IPS-20b (cell line): ENCODE results near the gene DOC2A.
A peak's percentile ranks its signal among the peaks of the same experiment; 100 is the strongest.

ENCODE experiments used
- H3K27ac ChIP-seq: one replicate; pipeline ENCODE4 v1.5.1; 2013; ENCODE audit warnings: low read length
- H3K27me3 ChIP-seq: 2 replicates; pipeline ENCODE4 v1.6.1; 2013; ENCODE audit warnings: mild to moderate bottlenecking, low read length, inconsistent platforms; ENCODE audit not compliant: insufficient read depth
- H3K36me3 ChIP-seq: 2 replicates; pipeline ENCODE4 v1.6.1; 2013; ENCODE audit warnings: low read depth, mild to moderate bottlenecking, inconsistent platforms, low read length, moderate library complexity; ENCODE audit not compliant: insufficient read depth
- H3K4me1 ChIP-seq: 2 replicates; pipeline ENCODE4 v1.6.1; 2013; ENCODE audit warnings: mild to moderate bottlenecking, control low read depth, inconsistent platforms, low read length, moderate library complexity; ENCODE audit not compliant: insufficient read depth
- H3K4me3 ChIP-seq: 2 replicates; pipeline ENCODE4 v1.5.1; 2013; ENCODE audit warnings: mild to moderate bottlenecking, low read length, inconsistent platforms
- H3K9ac ChIP-seq: 2 replicates; pipeline ENCODE4 v1.6.1; 2013; ENCODE audit warnings: low read depth, mild to moderate bottlenecking, inconsistent platforms, low read length, moderate library complexity
- H3K9me3 ChIP-seq: 2 replicates; pipeline ENCODE4 v1.6.1; 2013; ENCODE audit warnings: mild to moderate bottlenecking, low read depth, low read length, inconsistent platforms; ENCODE audit not compliant: insufficient read depth

Gene DOC2A

GRCh38 chr16:29974291-29975133, 36.3 kb downstream of the DOC2A start:
- Histone ChIP-seq H3K9ac (peak overlapping the region; percentile 92), H3K36me3 (peaks cover 32% of the 10 kb centered on the region)

GRCh38 chr16:29973384-29974246, 37.2 kb downstream of the DOC2A start, which contains the start of gene TAOK2:
Gene TAOK2, plus strand, starts transcription at chr16:29973868. Its CDS starts 3,905 bp downstream, at chr16:29977773.
- Histone ChIP-seq H3K4me1 (peaks cover 22% of the 10 kb centered on the region), H3K9ac (peak within 1 kb of the TSS; percentile 92), H3K27ac (no peak within 1 kb of the TSS), H3K27me3 (peaks cover 14% of the 10 kb centered on the region), H3K9me3 (peaks cover 10% of the 10 kb centered on the region), H3K36me3 (peaks cover 27% of the 10 kb centered on the region), H3K4me3 (peak within 1 kb of the TSS; percentile 86)

More at GRCh38 chr16:29974291-29975133, 36.3 kb downstream of the DOC2A start:
- Histone ChIP-seq H3K4me3 (peak overlapping the region; percentile 86), H3K9me3 (peaks cover 10% of the 10 kb centered on the region), H3K27me3 (peaks cover 14% of the 10 kb centered on the region), H3K4me1 (peaks cover 22% of the 10 kb centered on the region), H3K27ac (no peak overlapping the region)

GRCh38 chr16:29972992-29973383, 37.8 kb downstream of the DOC2A start:
- Histone ChIP-seq H3K9me3 (peaks cover 10% of the 10 kb centered on the region), H3K4me3 (no peak overlapping the region), H3K4me1 (peaks cover 22% of the 10 kb centered on the region), H3K27ac (no peak overlapping the region), H3K9ac (no peak overlapping the region), H3K36me3 (peaks cover 27% of the 10 kb centered on the region), H3K27me3 (peaks cover 14% of the 10 kb centered on the region)

GRCh38 chr16:29972500-29972899, 38.3 kb downstream of the DOC2A start:
- Histone ChIP-seq H3K27ac (no peak overlapping the region), H3K27me3 (peaks cover 14% of the 10 kb centered on the region), H3K4me3 (no peak overlapping the region), H3K9me3 (peaks cover 10% of the 10 kb centered on the region), H3K4me1 (peaks cover 22% of the 10 kb centered on the region), H3K9ac (no peak overlapping the region), H3K36me3 (peaks cover 24% of the 10 kb centered on the region)

GRCh38 chr16:29971304-29971703, 39.5 kb downstream of the DOC2A start:
- Histone ChIP-seq H3K27ac (no peak overlapping the region), H3K9ac (no peak overlapping the region), H3K36me3 (peaks cover 24% of the 10 kb centered on the region), H3K4me3 (no peak overlapping the region), H3K27me3 (peaks cover 14% of the 10 kb centered on the region), H3K4me1 (peaks cover 16% of the 10 kb centered on the region), H3K9me3 (peaks cover 10% of the 10 kb centered on the region)

- Histone ChIP-seq H3K27ac (no peak overlapping the region), H3K27me3 (peaks cover 14% of the 10 kb centered on the region), H3K4me1 (no peaks in the 10 kb centered on the region), H3K9ac (no peak overlapping the region), H3K36me3 (peaks cover 24% of the 10 kb centered on the region), H3K4me3 (no peak overlapping the region), H3K9me3 (peaks cover 9% of the 10 kb centered on the region)
Observed at GRCh38 chr16:29968205-29968604, 42.6 kb downstream of the DOC2A start.

GRCh38 chr16:29963021-29963743, 47.6 kb downstream of the DOC2A start:
- peaks cover 3% of the 10 kb centered on the region for H3K36me3 ChIP-seq
- H3K9me3 ChIP-seq, result no peaks in the 10 kb centered on the region
- H3K4me3 ChIP-seq, result peak overlapping the region; percentile 82; the same call in 1 of the 2 replicates
- no peaks in the 10 kb centered on the region for H3K27me3 ChIP-seq
- H3K9ac ChIP-seq, result no peak overlapping the region
- 0 out of 2 replicates have a peak, but pooled peaks cover 3% of the 10 kb centered on the region for H3K4me1 ChIP-seq
- no peak overlapping the region for H3K27ac ChIP-seq

GRCh38 chr16:29962344-29962994, 48.4 kb downstream of the DOC2A start:
- Histone ChIP-seq H3K36me3 (no peaks in the 10 kb centered on the region; the same call in 1 of the 2 replicates), H3K9me3 (no peaks in the 10 kb centered on the region), H3K27ac (no peak overlapping the region), H3K27me3 (no peaks in the 10 kb centered on the region), H3K4me1 (0 out of 2 replicates have a peak, but pooled peaks cover 3% of the 10 kb centered on the region), H3K4me3 (peak overlapping the region; percentile 82), H3K9ac (peak overlapping the region; percentile 67; the same call in 1 of the 2 replicates)

GRCh38 chr16:29961479-29962343, 49.1 kb downstream of the DOC2A start, which contains the start of gene TMEM219:
Gene TMEM219, plus strand, starts transcription at chr16:29962079. Its CDS starts 1,065 bp downstream, at chr16:29963144.
- no peaks in the 10 kb centered on the region for H3K9me3 ChIP-seq
- no peaks in the 10 kb centered on the region for H3K27me3 ChIP-seq
- 0 out of 2 replicates have a peak, but pooled peaks cover 3% of the 10 kb centered on the region for H3K4me1 ChIP-seq
- peak within 1 kb of the TSS; percentile 82 for H3K4me3 ChIP-seq
- H3K27ac ChIP-seq, result peak within 1 kb of the TSS; percentile 1
- no peaks in the 10 kb centered on the region; the same call in 1 of the 2 replicates for H3K36me3 ChIP-seq
- peak within 1 kb of the TSS; percentile 67; the same call in 1 of the 2 replicates for H3K9ac ChIP-seq

GRCh38 chr16:29961127-29961478, 49.7 kb downstream of the DOC2A start:
- 0 out of 2 replicates have a peak, but pooled peaks cover 3% of the 10 kb centered on the region for H3K4me1 ChIP-seq
- no peak overlapping the region for H3K27ac ChIP-seq
- no peaks in the 10 kb centered on the region for H3K9me3 ChIP-seq
- no peaks in the 10 kb centered on the region for H3K27me3 ChIP-seq
- H3K9ac ChIP-seq, result peak overlapping the region; percentile 67; the same call in 1 of the 2 replicates
- no peaks in the 10 kb centered on the region; the same call in 1 of the 2 replicates for H3K36me3 ChIP-seq
- peak overlapping the region; percentile 82 for H3K4me3 ChIP-seq
